Spleen (tissue), 7 donors: ENCODE results near the gene PHF21B.

Experiments
- CTCF ChIP-seq, 11 experiments: fragments of 200-600 bp in 7 of 11; fragments of 450-650 bp in 4 of 11; sonication (generic) in 4 of 11; IDR thresholded peaks in 8 of 11; conservative IDR thresholded peaks in 3 of 11; 1 replicate in 7 of 11; 2 replicates in 4 of 11; pipeline versions ENCODE4 v1.4.0 to v1.8.0; 2016 to 2021; ENCODE audit warnings: antibody characterized with exemption in 11 of 11, inconsistent platforms in 4 of 11, mild to moderate bottlenecking in 1 of 11
- POLR2AphosphoS5 ChIP-seq, 3 donors: sonication (generic); formaldehyde crosslinking; IDR thresholded peaks; one replicate each; pipeline ENCODE4 v1.5.1; 2017; ENCODE audit warnings: antibody characterized with exemption in 3 of 3
- donor health status: DM: no; HTN: no; CAD: no; lungs with moderate emphysema.
- donor health status: DM: no; HTN: no; CAD: no.
- donor health status: DM: no; HTN: no; CAD: no.

DNA sequence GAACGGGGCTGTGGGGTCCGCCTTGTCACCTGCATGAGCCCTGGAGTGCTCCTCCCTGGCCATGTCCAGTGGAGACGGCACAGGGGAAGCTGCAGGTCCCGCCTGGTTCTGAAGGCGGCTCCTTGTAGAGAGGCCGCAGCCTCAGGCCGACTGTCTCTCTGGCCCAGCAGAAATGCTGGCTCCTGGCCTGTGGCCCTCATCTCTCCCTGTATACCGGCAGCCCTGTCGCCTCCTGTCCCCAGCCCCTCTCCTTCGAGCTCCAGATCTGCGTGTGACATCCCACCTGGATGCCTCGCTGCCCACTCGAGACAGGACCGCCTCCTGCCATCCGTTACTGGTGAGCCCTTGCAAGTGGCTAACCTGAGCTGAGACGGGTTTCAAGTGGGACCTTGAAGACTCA, 73.6 kb downstream of the PHF21B start:
- no peak for TF ChIP-seq CTCF (IDR thresholded peaks at IDR 0.05 in 8 of 11, conservative IDR thresholded peaks at IDR 0.05 in 3 of 11)
- no peak for TF ChIP-seq POLR2AphosphoS5 (IDR thresholded peaks at IDR 0.05)
